22Rv1 (cell line): ENCODE data around the gene DTNB.

Experiments
- ZFX ChIP-seq: fragments of 450-650 bp; IDR thresholded peaks from 2 replicates; pipeline ENCODE4 v1.6.1; 2017; ENCODE audit warnings: antibody characterized with exemption, borderline replicate concordance
- TF ChIP-seq, protein P1 (sequence below): fragments of 450-650 bp; IDR thresholded peaks from 2 replicates; pipeline ENCODE4 v1.5.1; 2017; ENCODE audit warnings: mild to moderate bottlenecking

- TF ChIP-seq, protein P1, sequence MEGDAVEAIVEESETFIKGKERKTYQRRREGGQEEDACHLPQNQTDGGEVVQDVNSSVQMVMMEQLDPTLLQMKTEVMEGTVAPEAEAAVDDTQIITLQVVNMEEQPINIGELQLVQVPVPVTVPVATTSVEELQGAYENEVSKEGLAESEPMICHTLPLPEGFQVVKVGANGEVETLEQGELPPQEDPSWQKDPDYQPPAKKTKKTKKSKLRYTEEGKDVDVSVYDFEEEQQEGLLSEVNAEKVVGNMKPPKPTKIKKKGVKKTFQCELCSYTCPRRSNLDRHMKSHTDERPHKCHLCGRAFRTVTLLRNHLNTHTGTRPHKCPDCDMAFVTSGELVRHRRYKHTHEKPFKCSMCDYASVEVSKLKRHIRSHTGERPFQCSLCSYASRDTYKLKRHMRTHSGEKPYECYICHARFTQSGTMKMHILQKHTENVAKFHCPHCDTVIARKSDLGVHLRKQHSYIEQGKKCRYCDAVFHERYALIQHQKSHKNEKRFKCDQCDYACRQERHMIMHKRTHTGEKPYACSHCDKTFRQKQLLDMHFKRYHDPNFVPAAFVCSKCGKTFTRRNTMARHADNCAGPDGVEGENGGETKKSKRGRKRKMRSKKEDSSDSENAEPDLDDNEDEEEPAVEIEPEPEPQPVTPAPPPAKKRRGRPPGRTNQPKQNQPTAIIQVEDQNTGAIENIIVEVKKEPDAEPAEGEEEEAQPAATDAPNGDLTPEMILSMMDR, result no peak
- no peak for TF ChIP-seq ZFX
These were observed 25.4 kb upstream of the DTNB start for GRCh38 chr2:25698752-25699151.
